Activated T-cell treated with anti-CD3 and anti-CD28 coated beads for 4 hours (primary cell): ENCODE results near the gene HMGCL.

Source experiments
- DNase-seq: peaks from one replicate; pipeline ENCODE4 v3.0.0-alpha.2; 2020

Gene HMGCL

DNA sequence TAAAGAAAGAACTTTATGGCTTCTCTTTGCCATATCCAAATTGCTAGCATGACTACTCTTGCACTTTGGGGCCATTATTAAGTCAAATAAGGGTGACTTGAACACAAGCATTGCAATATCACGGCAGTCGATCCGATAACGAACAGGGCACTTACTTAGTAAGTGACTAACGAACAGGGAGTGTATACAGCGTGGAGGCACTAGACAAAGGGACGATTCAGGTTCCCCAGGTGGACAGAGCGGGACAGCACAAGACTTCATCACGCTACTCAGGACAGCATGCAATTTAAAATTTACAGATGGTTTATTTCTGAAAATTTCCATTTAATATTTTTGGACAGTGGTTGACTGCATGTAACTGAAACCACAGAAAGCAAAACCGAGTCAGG lies 52.4 kb downstream of the HMGCL start:
- no peak for DNase-seq

DNA sequence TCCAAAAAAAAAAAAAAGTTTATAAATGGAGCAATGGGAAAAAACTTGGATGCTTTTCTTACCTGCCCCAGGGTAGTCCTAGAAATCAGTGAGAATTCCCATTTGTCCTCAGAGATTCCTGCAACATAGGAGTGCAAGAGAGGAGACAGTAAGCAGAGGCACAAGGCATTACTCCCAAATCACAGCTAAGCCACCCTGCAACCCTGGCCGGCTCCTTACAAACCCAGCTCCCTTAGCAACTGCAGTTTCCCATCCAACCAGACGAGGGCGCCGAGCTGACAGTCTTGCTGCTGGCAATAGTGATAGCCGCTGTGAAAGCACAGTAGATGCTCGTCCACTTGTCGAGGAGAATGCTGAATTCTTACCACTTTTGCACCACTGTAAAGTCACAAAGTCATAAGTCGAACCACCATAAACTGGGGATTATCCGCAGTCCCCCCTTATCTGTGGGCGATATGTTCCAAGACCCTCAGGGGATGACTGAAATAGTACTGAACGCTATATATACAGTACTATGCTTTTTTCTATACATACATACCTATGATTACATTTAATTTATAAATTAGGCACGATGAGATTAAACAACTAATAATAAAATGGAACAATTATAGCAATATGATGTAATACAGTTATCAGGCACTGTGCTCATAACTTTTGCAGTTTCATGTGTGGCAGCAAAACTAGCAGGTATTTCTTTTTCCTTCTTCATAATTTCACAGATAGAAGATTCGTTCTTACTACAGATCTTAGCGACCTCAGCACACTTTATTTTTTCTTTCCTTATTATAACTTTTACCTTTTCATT lies 53.0 kb downstream of the HMGCL start:
- DNase-seq: peak; percentile 90

GRCh38 chr1:23768733-23769132 lies 56.5 kb downstream of the HMGCL start:
- DNase-seq: no peak

GRCh38 chr1:23763041-23763577 lies 62.1 kb downstream of the HMGCL start:
- DNase-seq: no peak

- no peak for DNase-seq
These were observed 66.0 kb downstream of the HMGCL start for GRCh38 chr1:23759277-23759676.

DNA sequence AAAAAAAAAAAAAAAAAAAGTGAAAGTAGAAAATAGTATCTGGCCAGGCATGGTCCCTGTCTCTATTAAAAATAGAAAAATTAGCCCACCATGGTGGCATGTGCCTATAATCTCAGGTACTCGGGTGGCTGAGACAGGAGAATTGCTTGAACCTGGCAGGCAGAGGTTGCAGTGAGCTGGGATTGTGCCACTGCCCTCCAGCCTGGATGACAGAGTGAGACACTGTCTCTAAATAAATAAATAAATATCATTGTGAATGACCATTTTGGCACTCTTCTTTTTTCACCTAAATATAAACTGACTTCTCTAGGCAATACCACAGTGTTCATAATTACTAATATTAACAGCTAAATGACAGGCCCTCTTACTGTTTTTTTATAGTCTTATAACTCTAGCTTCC lies 67.4 kb downstream of the HMGCL start:
- DNase-seq: no peak

DNA sequence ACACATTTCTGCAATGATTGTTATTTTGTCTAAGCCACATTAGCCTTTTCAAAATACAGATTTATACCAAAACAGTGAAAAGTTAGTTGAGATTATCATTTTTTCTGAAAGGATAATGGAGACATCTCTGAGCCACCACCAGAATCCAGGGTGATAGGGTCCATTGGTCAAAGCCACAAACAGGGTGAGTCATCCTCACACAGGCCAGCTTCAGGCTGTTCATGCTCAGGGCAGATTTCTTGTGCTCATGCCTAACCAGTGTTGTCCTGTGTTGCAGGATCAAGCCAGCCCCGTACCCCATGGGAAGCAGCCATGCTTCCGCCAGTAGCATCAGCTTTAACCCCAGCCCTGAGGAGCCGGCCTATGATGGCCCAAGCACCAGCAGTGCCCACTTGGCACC lies 68.6 kb downstream of the HMGCL start:
- no peak for DNase-seq

DNA sequence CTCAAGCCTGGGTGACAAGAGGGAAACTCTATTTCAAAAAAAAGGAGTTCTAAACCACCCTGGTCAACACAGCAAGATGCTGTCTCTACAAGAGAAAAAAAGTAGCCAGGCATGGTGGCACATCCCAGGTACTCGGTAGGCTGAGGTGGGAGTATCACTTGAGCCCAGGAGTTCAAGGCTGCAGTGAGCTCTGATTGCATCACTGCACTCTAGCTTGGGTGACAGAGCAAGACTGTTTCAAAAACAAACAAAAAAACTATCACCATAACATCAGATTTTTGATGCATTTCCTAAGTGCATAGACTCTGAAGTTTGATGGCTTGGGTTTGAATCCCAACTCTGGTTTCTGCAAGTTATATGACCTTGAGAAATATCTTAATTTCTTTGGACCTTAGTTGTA lies 72.3 kb downstream of the HMGCL start:
- no peak for DNase-seq
